Caco-2 (cell line): ENCODE data around the gene FLT3. TPM values are rescaled to one million over a fixed set of nuclear protein-coding genes. Genes with fewer than 3 reads are reported as not detected.

ENCODE experiments used
- BruUV-seq: library from RNA; stranded (reverse); fragments of 400-500 nt; replicated peaks from 2 replicates; lab custom pipeline; 2021; lab: Mats Ljungman, UMichigan
- CTCF ChIA-PET: fragments of 300-600 bp; sonication (Branson Sonifier 250); formaldehyde crosslinking; loops from one replicate; lab custom pipeline; 2022; ENCODE audit warnings: antibody characterized with exemption; lab: Charles Lee
- POLR2A ChIA-PET: fragments of 300-600 bp; sonication (Branson Sonifier 250); formaldehyde crosslinking; loops from one replicate; lab custom pipeline; 2022; ENCODE audit warnings: antibody characterized with exemption; lab: Charles Lee
- DNase-seq, 2 experiments: peaks; one replicate each; pipeline versions ENCODE4 v3.0.0 to v3.0.0-alpha.2; 2020 to 2022
- H3K27me3 ChIP-seq: replicated peaks from 2 replicates; pipeline ENCODE4 v1.6.0; 2011; ENCODE audit warnings: low read length; ENCODE audit not compliant: control insufficient read depth, insufficient read depth
- H3K36me3 ChIP-seq: 2 replicates; pipeline ENCODE4 v1.5.1; 2011; ENCODE audit warnings: low read length; ENCODE audit not compliant: control insufficient read depth, insufficient read depth
- H3K4me1 ChIP-seq: fragments of 250-450 bp; sonication (Bioruptor Pico); 2 replicates; pipeline ENCODE4 v1.5.1; 2020; ENCODE audit warnings: mild to moderate bottlenecking
- H3K4me3 ChIP-seq: 2 replicates; pipeline ENCODE4 v1.5.1; 2011; ENCODE audit warnings: low read depth, mild to moderate bottlenecking, control low read depth, low read length
- H3K9me3 ChIP-seq: fragments of 250-450 bp; sonication (Bioruptor Pico); 2 replicates; pipeline ENCODE4 v1.5.1; 2020; ENCODE audit warnings: mild to moderate bottlenecking, moderate library complexity
- H3K27ac Mint-ChIP-seq: one replicate; pipeline ENCODE4 v1.8.0; 2022; ENCODE audit warnings: mixed read lengths; ENCODE audit not compliant: unreplicated experiment
- H3K27me3 Mint-ChIP-seq: one replicate; pipeline ENCODE4 v1.8.0; 2022; ENCODE audit warnings: mixed read lengths; ENCODE audit not compliant: insufficient read depth, unreplicated experiment
- H3K36me3 Mint-ChIP-seq: one replicate; pipeline ENCODE4 v1.8.0; 2022; ENCODE audit warnings: mild to moderate bottlenecking, mixed read lengths; ENCODE audit not compliant: insufficient read depth, unreplicated experiment
- H3K4me1 Mint-ChIP-seq: one replicate; pipeline ENCODE4 v1.8.0; 2022; ENCODE audit warnings: low read depth, mixed read lengths; ENCODE audit not compliant: unreplicated experiment
- H3K4me3 Mint-ChIP-seq: one replicate; pipeline ENCODE4 v1.8.0; 2022; ENCODE audit warnings: mild to moderate bottlenecking, moderate library complexity, mixed read lengths; ENCODE audit not compliant: unreplicated experiment
- H3K9me3 Mint-ChIP-seq: one replicate; pipeline ENCODE4 v1.8.0; 2022; ENCODE audit warnings: mixed read lengths; ENCODE audit not compliant: unreplicated experiment
- CTCF ChIP-seq, 2 experiments: fragments of 200-600 bp in 1 of 2; IDR thresholded peaks; 1 replicate in 1 of 2; 2 replicates in 1 of 2; pipeline versions ENCODE4 v1.5.1 to v1.8.0; 2011 to 2022; ENCODE audit warnings: antibody characterized with exemption in 1 of 2, control low read depth in 1 of 2, inconsistent platforms in 1 of 2, low read depth in 1 of 2, low read length in 1 of 2, mild to moderate bottlenecking in 1 of 2, moderate library complexity in 1 of 2; ENCODE audit not compliant: insufficient read depth in 1 of 2, severe bottlenecking in 1 of 2, unreplicated experiment in 1 of 2
- intact Hi-C: fragments of 100-400 bp; cut with micrococcal nuclease; formaldehyde crosslinking; loops from one replicate; pipeline ENCODE4 v1.10.0; 2022; ENCODE audit not compliant: unreplicated experiment
- total RNA-seq: library from RNA; stranded (reverse); gene quantifications from 2 replicates; pipeline ENCODE4 v1.2.3, GENCODE V29; 2022

The FLT3 gene
- total RNA-seq, 1 experiment from 2014 or later, result 0.09 TPM

GRCh38 chr13:27975564-27976361 is 124.6 kb downstream of the FLT3 start:
- ChIA-PET CTCF (interaction anchor here (0.7 to 1.5 kb wide), 4 partner anchors 8 to 146 kb away, joined by 3 to 9 read pairs (median 5); partner anchors contain the start of gene URAD), POLR2A (interaction anchor here (0.6 kb wide), 2 partner anchors 11 to 22 kb away, joined by 5 to 6 read pairs; no protein-coding TSS in a partner anchor)
- Histone ChIP-seq H3K36me3 (no peaks in the 10 kb centered on the region), H3K4me1 (peaks cover 44% of the 10 kb centered on the region), H3K27me3 (no peaks in the 10 kb centered on the region), H3K9me3 (no peaks in the 10 kb centered on the region), H3K4me3 (no peak overlapping the region)
- Mint-ChIP-seq H3K9me3 (no peaks in the 10 kb centered on the region), H3K4me1 (peaks cover 16% of the 10 kb centered on the region), H3K36me3 (peaks cover 5% of the 10 kb centered on the region), H3K4me3 (no peak overlapping the region), H3K27me3 (no peaks in the 10 kb centered on the region), H3K27ac (no peak overlapping the region)
- DNase-seq, result no peak
- intact Hi-C loops, result no loop called here
- no TSS peak for BruUV-seq
- TF ChIP-seq CTCF (IDR thresholded peaks at IDR 0.05; ENCODE audit: insufficient read depth in 1 of 2, low read depth in 1 of 2, low read length in 1 of 2, severe bottlenecking in 1 of 2, unreplicated experiment in 1 of 2), result no peak

DNA sequence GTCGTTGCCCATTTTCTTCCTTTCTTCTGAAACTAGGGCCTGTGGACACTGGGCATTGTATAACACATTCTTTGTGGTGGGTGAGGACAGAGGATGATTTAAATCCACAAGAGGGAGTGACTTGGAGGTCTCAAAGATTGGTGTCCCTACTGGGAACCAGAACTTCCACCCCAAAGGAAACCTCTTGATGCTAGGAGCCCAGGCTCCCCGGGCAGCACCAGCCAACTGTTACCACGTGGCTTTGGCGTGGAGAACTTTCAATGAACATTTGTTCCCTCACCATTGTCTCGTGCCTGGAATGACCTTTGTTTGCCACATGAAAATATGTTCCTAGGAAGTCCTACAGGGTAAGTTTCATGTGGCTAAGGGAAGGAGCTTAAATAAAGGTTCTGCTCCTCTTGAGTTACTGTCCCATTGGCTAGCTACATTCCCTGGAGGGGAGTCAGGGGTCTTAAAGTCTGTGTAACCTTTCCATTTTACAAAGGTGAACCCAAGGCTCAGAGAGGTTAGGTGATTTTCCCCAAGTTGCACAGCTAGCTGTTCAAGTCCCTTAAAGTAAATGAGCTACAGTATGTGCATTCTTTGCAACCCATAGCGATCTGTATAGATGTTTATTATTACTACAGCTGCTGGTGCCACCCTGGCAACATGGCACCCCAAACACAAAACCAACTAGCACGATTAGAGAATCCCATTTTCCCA is 126.3 kb downstream of the FLT3 start:
- Histone ChIP-seq H3K4me1 (peaks cover 43% of the 10 kb centered on the region), H3K36me3 (no peaks in the 10 kb centered on the region), H3K4me3 (no peak overlapping the region), H3K27me3 (no peaks in the 10 kb centered on the region), H3K9me3 (no peaks in the 10 kb centered on the region)
- Mint-ChIP-seq H3K27ac (no peak overlapping the region), H3K4me1 (peaks cover 12% of the 10 kb centered on the region), H3K27me3 (no peaks in the 10 kb centered on the region), H3K4me3 (no peak overlapping the region), H3K36me3 (peaks cover 7% of the 10 kb centered on the region), H3K9me3 (no peaks in the 10 kb centered on the region)
- no TSS peak for BruUV-seq
- POLR2A ChIA-PET, result no interaction called here
- CTCF ChIA-PET, result interaction anchor here (0.7 to 1.5 kb wide), 2 partner anchors 20 to 59 kb away, joined by 4 to 9 read pairs; no protein-coding TSS in a partner anchor
- intact Hi-C loops, result no loop called here
- DNase-seq, result no peak
- TF ChIP-seq CTCF (IDR thresholded peaks at IDR 0.05; ENCODE audit: insufficient read depth in 1 of 2, low read depth in 1 of 2, low read length in 1 of 2, severe bottlenecking in 1 of 2, unreplicated experiment in 1 of 2), result no peak

DNA sequence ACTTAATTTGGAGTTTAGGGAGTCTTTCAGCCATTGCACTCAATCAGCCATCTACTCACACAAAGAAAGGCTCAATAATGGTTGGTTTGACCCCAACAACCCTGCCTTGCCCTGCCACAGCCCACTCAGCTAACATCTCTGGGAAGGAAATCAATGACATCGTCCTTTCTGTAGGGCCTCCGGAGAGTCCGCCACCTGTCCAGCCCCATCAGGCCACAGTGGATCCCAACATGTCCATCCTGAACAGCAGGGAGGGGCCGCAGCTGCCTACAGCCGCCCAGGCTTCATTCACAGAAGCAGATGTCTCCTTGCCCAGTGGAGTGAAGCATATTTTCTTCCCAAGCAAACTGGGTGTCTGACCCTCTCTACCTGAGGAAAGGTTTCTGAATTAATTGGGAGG is 127.1 kb downstream of the FLT3 start:
- CTCF ChIA-PET, result interaction anchor here (0.7 kb wide), 1 partner anchor 59 kb away, joined by 4 read pairs; no protein-coding TSS in a partner anchor
- H3K27ac Mint-ChIP-seq, result no peak overlapping the region
- H3K9me3 ChIP-seq, result no peaks in the 10 kb centered on the region
- peaks cover 15% of the 10 kb centered on the region for H3K36me3 Mint-ChIP-seq
- H3K36me3 ChIP-seq, result no peaks in the 10 kb centered on the region
- POLR2A ChIA-PET, result no interaction called here
- H3K27me3 Mint-ChIP-seq, result no peaks in the 10 kb centered on the region
- BruUV-seq, result no TSS peak
- H3K4me1 Mint-ChIP-seq, result peaks cover 10% of the 10 kb centered on the region
- no peaks in the 10 kb centered on the region for H3K9me3 Mint-ChIP-seq
- intact Hi-C loops, result no loop called here
- no peak overlapping the region for H3K4me3 ChIP-seq
- no peak for TF ChIP-seq CTCF (IDR thresholded peaks at IDR 0.05; ENCODE audit: insufficient read depth in 1 of 2, low read depth in 1 of 2, low read length in 1 of 2, severe bottlenecking in 1 of 2, unreplicated experiment in 1 of 2)
- H3K4me1 ChIP-seq, result peaks cover 37% of the 10 kb centered on the region
- H3K27me3 ChIP-seq, result no peaks in the 10 kb centered on the region
- no peak for DNase-seq
- H3K4me3 Mint-ChIP-seq, result no peak overlapping the region
